Activated CD4-positive, alpha-beta T cell treated with anti-CD3 and anti-CD28 coated beads, Interleukin-2, amount 10 ng/mL, durations not matched to agents 24 days and 14 days (primary cell): ENCODE data around the gene ARHGAP35. TPM values are rescaled to one million over a fixed set of nuclear protein-coding genes. Genes with fewer than 3 reads are reported as not detected.

Experiments
- DNase-seq: peaks from one replicate; pipeline ENCODE4 v3.0.0; 2022
- H3K27ac Mint-ChIP-seq: one replicate; pipeline ENCODE4 v1.8.0; 2022; ENCODE audit warnings: mild to moderate bottlenecking, mixed read lengths
- H3K27me3 Mint-ChIP-seq: one replicate; pipeline ENCODE4 v1.8.0; 2022; ENCODE audit warnings: mixed read lengths
- H3K36me3 Mint-ChIP-seq: one replicate; pipeline ENCODE4 v1.8.0; 2022; ENCODE audit warnings: low read depth, mild to moderate bottlenecking, mixed read lengths
- H3K4me1 Mint-ChIP-seq: one replicate; pipeline ENCODE4 v1.8.0; 2021; ENCODE audit warnings: mixed read lengths
- H3K4me3 Mint-ChIP-seq: one replicate; pipeline ENCODE4 v1.8.0; 2022; ENCODE audit warnings: mild to moderate bottlenecking, moderate library complexity, mixed read lengths
- H3K9me3 Mint-ChIP-seq: one replicate; pipeline ENCODE4 v1.8.0; 2021; ENCODE audit warnings: mixed read lengths
- intact Hi-C: fragments of 100-400 bp; cut with micrococcal nuclease; formaldehyde crosslinking; loops from one replicate; pipeline ENCODE4 v1.15.1; 2023
- total RNA-seq: library from RNA; stranded (reverse); gene quantifications from 2 replicates; pipeline ENCODE4 v1.2.3, GENCODE V29; 2022

Gene ARHGAP35
- total RNA-seq, 1 donor from 2014 or later, result 21.9 TPM

DNA sequence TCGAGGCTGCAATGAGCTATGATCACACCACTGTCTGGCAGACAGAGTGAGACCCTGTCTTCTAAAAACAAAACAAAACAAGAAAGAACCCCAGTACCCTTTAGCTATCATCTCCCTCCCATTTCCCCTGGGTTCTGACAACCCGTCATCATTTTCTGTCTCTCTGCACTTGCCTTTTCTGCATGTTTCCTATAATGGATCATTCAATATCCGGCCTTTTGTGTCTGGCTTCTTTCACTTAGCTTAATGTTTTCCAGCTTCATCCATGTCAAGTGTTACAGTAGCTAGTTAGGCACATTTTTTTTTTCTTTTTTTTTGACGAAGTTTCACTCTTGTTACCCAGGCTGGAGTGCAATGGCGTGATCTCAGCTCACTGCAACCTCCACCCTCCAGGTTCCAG lies 26.7 kb upstream of the ARHGAP35 start:
- no peak for DNase-seq
- intact Hi-C loops, result no loop called here
- H3K27ac Mint-ChIP-seq, result no peak overlapping the region
- H3K27me3 Mint-ChIP-seq, result no peaks in the 10 kb centered on the region
- H3K36me3 Mint-ChIP-seq, result peaks cover 13% of the 10 kb centered on the region
- no peak overlapping the region for H3K4me3 Mint-ChIP-seq
- peaks cover 1% of the 10 kb centered on the region for H3K4me1 Mint-ChIP-seq
- H3K9me3 Mint-ChIP-seq, result no peaks in the 10 kb centered on the region

GRCh38 chr19:46834984-46835383 lies 25.8 kb upstream of the ARHGAP35 start:
- peaks cover 19% of the 10 kb centered on the region for H3K36me3 Mint-ChIP-seq

GRCh38 chr19:46838160-46838559 lies 22.6 kb upstream of the ARHGAP35 start:
- no peaks in the 10 kb centered on the region for H3K9me3 Mint-ChIP-seq

More at GRCh38 chr19:46834984-46835383, 25.8 kb upstream of the ARHGAP35 start:
- Mint-ChIP-seq H3K27ac (no peak overlapping the region), H3K27me3 (no peaks in the 10 kb centered on the region), H3K4me1 (no peaks in the 10 kb centered on the region), H3K4me3 (no peak overlapping the region), H3K9me3 (no peaks in the 10 kb centered on the region)
- intact Hi-C loops, result no loop called here
- no peak for DNase-seq

GRCh38 chr19:46839752-46840497 lies 20.9 kb upstream of the ARHGAP35 start:
- no peak overlapping the region for H3K4me3 Mint-ChIP-seq

More at GRCh38 chr19:46838160-46838559, 22.6 kb upstream of the ARHGAP35 start:
- intact Hi-C loops, result no loop called here
- Mint-ChIP-seq H3K36me3 (peaks cover 34% of the 10 kb centered on the region), H3K4me3 (no peak overlapping the region), H3K4me1 (peaks cover 3% of the 10 kb centered on the region), H3K27me3 (no peaks in the 10 kb centered on the region), H3K27ac (no peak overlapping the region)
- no peak for DNase-seq

DNA sequence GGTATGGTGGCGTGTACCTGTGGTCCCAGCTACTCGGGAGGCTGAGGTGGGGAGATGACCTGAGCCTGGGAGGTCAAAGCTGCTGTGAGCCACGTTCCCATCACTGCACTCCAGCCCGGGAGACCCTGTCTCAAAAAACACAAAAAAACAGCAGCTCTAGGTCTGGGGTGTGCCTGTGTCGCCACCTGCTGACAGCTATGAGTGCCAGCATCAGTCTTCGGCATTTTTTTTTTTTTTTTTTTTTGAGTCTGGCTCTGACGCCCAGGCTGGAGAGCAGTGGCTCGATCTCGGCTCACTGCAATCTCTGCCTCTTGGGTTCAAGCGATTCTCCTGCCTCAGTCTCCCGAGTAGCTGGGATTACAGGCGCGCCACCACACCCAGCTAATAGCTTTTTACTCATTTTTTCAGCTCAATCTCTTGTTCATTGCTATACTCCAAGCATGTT lies 20.3 kb upstream of the ARHGAP35 start:
- Mint-ChIP-seq H3K9me3 (no peaks in the 10 kb centered on the region), H3K36me3 (peaks cover 40% of the 10 kb centered on the region), H3K27me3 (no peaks in the 10 kb centered on the region), H3K4me3 (no peak overlapping the region), H3K4me1 (peaks cover 3% of the 10 kb centered on the region), H3K27ac (no peak overlapping the region)
- intact Hi-C loops, result loop anchor here (1.0 kb wide), 2 partner anchors 54 to 83 kb away; no protein-coding TSS in a partner anchor
- DNase-seq, result peak; percentile 84

More at GRCh38 chr19:46839752-46840497, 20.9 kb upstream of the ARHGAP35 start:
- H3K9me3 Mint-ChIP-seq, result no peaks in the 10 kb centered on the region
- intact Hi-C loops, result loop anchor here (1.0 kb wide), 2 partner anchors 54 to 83 kb away; no protein-coding TSS in a partner anchor
- no peak for DNase-seq
- no peaks in the 10 kb centered on the region for H3K27me3 Mint-ChIP-seq
- H3K27ac Mint-ChIP-seq, result no peak overlapping the region
- peaks cover 3% of the 10 kb centered on the region for H3K4me1 Mint-ChIP-seq
- peaks cover 40% of the 10 kb centered on the region for H3K36me3 Mint-ChIP-seq

GRCh38 chr19:46841458-46842083 lies 19.2 kb upstream of the ARHGAP35 start:
- peaks cover 40% of the 10 kb centered on the region for H3K36me3 Mint-ChIP-seq
- H3K4me3 Mint-ChIP-seq, result no peak overlapping the region
- H3K27me3 Mint-ChIP-seq, result no peaks in the 10 kb centered on the region
- no peak overlapping the region for H3K27ac Mint-ChIP-seq
- H3K9me3 Mint-ChIP-seq, result no peaks in the 10 kb centered on the region
- no peak for DNase-seq
- intact Hi-C loops, result no loop called here
- H3K4me1 Mint-ChIP-seq, result peaks cover 3% of the 10 kb centered on the region

DNA sequence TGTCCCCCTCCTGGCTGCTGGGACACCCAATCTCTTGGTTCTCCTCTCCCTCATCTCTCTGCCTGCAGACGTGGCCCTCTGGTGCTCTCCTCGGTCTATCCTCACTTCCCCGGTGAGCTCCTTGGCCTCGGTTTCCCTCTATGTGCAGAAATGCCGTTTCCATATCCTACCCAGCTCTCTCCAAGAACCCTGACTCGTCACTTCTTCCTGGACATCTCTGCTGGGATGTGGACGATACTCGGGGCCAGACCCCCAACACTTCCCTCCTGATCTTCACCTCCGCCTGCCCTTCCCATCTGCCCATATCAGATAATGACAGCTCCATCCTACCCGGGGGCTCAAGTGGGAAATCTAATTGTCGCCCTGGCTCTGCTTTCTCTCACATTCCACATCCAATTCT lies 18.0 kb upstream of the ARHGAP35 start:
- no peak overlapping the region for H3K27ac Mint-ChIP-seq

DNA sequence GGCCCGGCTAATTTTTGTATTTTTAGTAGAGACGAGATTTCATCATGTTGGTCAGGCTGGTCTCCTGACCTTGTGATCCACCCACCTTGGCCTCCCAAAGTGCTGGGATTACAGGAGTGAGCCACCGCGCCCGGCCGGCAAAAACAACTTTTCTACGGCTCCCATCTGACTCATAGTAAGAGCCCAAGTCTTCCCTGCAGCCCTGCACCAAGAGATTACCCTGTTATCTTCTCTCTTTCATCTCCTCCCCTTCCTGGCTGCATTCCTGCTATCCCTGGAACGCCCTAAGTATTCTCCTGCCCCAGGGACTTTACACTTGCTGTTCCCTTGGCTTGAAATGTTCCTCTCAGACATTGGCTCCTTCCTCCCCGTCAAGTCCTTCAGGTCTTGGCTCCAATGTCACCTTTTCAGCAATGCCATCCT lies 16.7 kb upstream of the ARHGAP35 start:
- H3K27ac Mint-ChIP-seq, result no peak overlapping the region
- no peak overlapping the region for H3K4me3 Mint-ChIP-seq
- DNase-seq, result no peak
- peaks cover 5% of the 10 kb centered on the region for H3K4me1 Mint-ChIP-seq
- no peaks in the 10 kb centered on the region for H3K27me3 Mint-ChIP-seq
- no peaks in the 10 kb centered on the region for H3K9me3 Mint-ChIP-seq
- intact Hi-C loops, result no loop called here
- peaks cover 36% of the 10 kb centered on the region for H3K36me3 Mint-ChIP-seq

More for the DNA sequence above, 18.0 kb upstream of the ARHGAP35 start:
- DNase-seq, result no peak
- peaks cover 5% of the 10 kb centered on the region for H3K4me1 Mint-ChIP-seq
- no peaks in the 10 kb centered on the region for H3K9me3 Mint-ChIP-seq
- intact Hi-C loops, result no loop called here
- no peak overlapping the region for H3K4me3 Mint-ChIP-seq
- no peaks in the 10 kb centered on the region for H3K27me3 Mint-ChIP-seq
- H3K36me3 Mint-ChIP-seq, result peaks cover 42% of the 10 kb centered on the region

- DNase-seq, result no peak
- Mint-ChIP-seq H3K27ac (no peak overlapping the region), H3K4me3 (no peak overlapping the region), H3K4me1 (peaks cover 17% of the 10 kb centered on the region), H3K27me3 (no peaks in the 10 kb centered on the region), H3K9me3 (no peaks in the 10 kb centered on the region), H3K36me3 (peaks cover 28% of the 10 kb centered on the region)
- intact Hi-C loops, result no loop called here
Measured at GRCh38 chr19:46845959-46846459, 14.8 kb upstream of the ARHGAP35 start.

- peaks cover 20% of the 10 kb centered on the region for H3K36me3 Mint-ChIP-seq
- DNase-seq, result no peak
- no peak overlapping the region for H3K4me3 Mint-ChIP-seq
- intact Hi-C loops, result no loop called here
- no peaks in the 10 kb centered on the region for H3K9me3 Mint-ChIP-seq
- H3K4me1 Mint-ChIP-seq, result peaks cover 17% of the 10 kb centered on the region
- H3K27me3 Mint-ChIP-seq, result no peaks in the 10 kb centered on the region
- H3K27ac Mint-ChIP-seq, result no peak overlapping the region
Measured at GRCh38 chr19:46847528-46847927, 13.3 kb upstream of the ARHGAP35 start.

- Mint-ChIP-seq H3K27ac (no peak overlapping the region), H3K36me3 (peaks cover 14% of the 10 kb centered on the region), H3K4me3 (no peak overlapping the region), H3K9me3 (no peaks in the 10 kb centered on the region), H3K4me1 (peaks cover 17% of the 10 kb centered on the region), H3K27me3 (no peaks in the 10 kb centered on the region)
- intact Hi-C loops, result no loop called here
- DNase-seq, result no peak
Measured at GRCh38 chr19:46848389-46848788, 12.4 kb upstream of the ARHGAP35 start.

DNA sequence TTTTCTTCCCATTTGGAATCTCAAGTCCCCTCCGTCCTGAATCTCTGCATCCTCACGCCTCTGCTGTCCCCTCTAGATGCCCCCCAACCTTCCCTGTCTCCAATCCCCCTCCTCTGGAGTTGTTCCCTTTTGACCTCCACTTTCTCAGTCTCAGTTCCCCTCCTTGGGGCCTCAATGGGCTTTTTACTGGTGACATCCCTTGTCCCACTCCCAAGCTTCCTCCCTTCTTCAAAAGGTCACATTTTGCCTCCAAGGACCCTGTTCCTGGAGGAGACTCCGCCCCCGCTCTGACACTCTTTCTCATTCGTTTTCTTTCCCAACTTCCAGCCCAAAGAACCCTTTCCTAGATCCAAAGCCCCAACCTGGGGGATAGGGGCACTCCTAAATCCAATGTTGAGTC lies 11.2 kb upstream of the ARHGAP35 start:
- Mint-ChIP-seq H3K36me3 (peaks cover 9% of the 10 kb centered on the region), H3K9me3 (no peaks in the 10 kb centered on the region), H3K4me3 (peak overlapping the region; percentile 90), H3K27ac (peak overlapping the region; percentile 74), H3K27me3 (no peaks in the 10 kb centered on the region), H3K4me1 (peaks cover 17% of the 10 kb centered on the region)
- intact Hi-C loops, result loop anchor here (1.0 kb wide), 1 partner anchor 11 kb away; the partner anchor contains the start of gene ARHGAP35
- no peak for DNase-seq

GRCh38 chr19:46850228-46851203 lies 10.3 kb upstream of the ARHGAP35 start, which contains the start of gene AP2S1:
AP2S1 (minus strand) TSS chr19:46850846; CDS start chr19:46850766, 80 bp downstream.
- peaks cover 9% of the 10 kb centered on the region for H3K36me3 Mint-ChIP-seq
- peaks cover 18% of the 10 kb centered on the region for H3K4me1 Mint-ChIP-seq
- no peaks in the 10 kb centered on the region for H3K9me3 Mint-ChIP-seq
- H3K27me3 Mint-ChIP-seq, result no peaks in the 10 kb centered on the region
- intact Hi-C loops, result loop anchor here (1.0 kb wide), 1 partner anchor 10 kb away; the partner anchor contains the start of gene ARHGAP35
- peak within 1 kb of the TSS; percentile 74 for H3K27ac Mint-ChIP-seq
- H3K4me3 Mint-ChIP-seq, result peak within 1 kb of the TSS; percentile 90
- peak; percentile 98 for DNase-seq
